A673 (cell line): ENCODE data around the gene LRP1B.

ENCODE experiments used
- CTCF ChIP-seq: fragments of 300-800, 200-600 bp; sonication (generic); conservative IDR thresholded peaks from 2 replicates; pipeline ENCODE4 v1.5.1; 2017; ENCODE audit warnings: low read depth, mild to moderate bottlenecking, antibody characterized with exemption, low read length, moderate library complexity, mixed read lengths
- EZH2 ChIP-seq: fragments of 200-600 bp; sonication (generic); IDR thresholded peaks from 2 replicates; pipeline ENCODE4 v1.6.1; 2017; ENCODE audit warnings: borderline replicate concordance, low read depth, mild to moderate bottlenecking, mixed read lengths, antibody characterized with exemption, low read length; ENCODE audit not compliant: poor library complexity, severe bottlenecking

- no peak for TF ChIP-seq CTCF
- no peak for TF ChIP-seq EZH2
Observed at GRCh38 chr2:140601801-140602200, 1529.0 kb downstream of the LRP1B start.
